Stomach smooth muscle (tissue), 2 donors: Measurements from ENCODE around the gene ARMC2.
"Not testable (repeated sequence)": the region's sequence is repeated elsewhere in the genome, so short reads cannot be mapped to it uniquely, and the experiment has no call there.

Source experiments
- H3K27ac ChIP-seq: one replicate; pipeline ENCODE4 v1.7.0; 2013; ENCODE audit warnings: mild to moderate bottlenecking, low read length, inconsistent platforms
- H3K27me3 ChIP-seq, 2 donors: one replicate each; pipeline ENCODE4 v1.7.0; 2013; ENCODE audit warnings: low read length in 2 of 2; ENCODE audit not compliant: insufficient read depth in 2 of 2, control insufficient read depth in 1 of 2
- H3K36me3 ChIP-seq, 2 donors: one replicate each; pipeline ENCODE4 v1.7.0; 2013; ENCODE audit warnings: low read length in 2 of 2; ENCODE audit not compliant: control insufficient read depth in 2 of 2, insufficient read depth in 2 of 2
- H3K4me1 ChIP-seq: one replicate; pipeline ENCODE4 v1.7.0; 2013; ENCODE audit warnings: low read length; ENCODE audit not compliant: control insufficient read depth, insufficient read depth
- H3K4me3 ChIP-seq, 2 donors: one replicate each; pipeline ENCODE4 v1.7.0; 2013; ENCODE audit warnings: low read length in 2 of 2
- H3K9ac ChIP-seq, 2 donors: one replicate each; pipeline ENCODE4 v1.7.0; 2013; ENCODE audit warnings: low read length in 2 of 2, mild to moderate bottlenecking in 1 of 2
- H3K9me3 ChIP-seq, 2 donors: one replicate each; pipeline ENCODE4 v1.7.0; 2013; ENCODE audit warnings: low read length in 2 of 2; ENCODE audit not compliant: control insufficient read depth in 2 of 2
- donor health status: healthy.
- donor health status: Pancreatic carcinoma.

The ARMC2 gene

DNA sequence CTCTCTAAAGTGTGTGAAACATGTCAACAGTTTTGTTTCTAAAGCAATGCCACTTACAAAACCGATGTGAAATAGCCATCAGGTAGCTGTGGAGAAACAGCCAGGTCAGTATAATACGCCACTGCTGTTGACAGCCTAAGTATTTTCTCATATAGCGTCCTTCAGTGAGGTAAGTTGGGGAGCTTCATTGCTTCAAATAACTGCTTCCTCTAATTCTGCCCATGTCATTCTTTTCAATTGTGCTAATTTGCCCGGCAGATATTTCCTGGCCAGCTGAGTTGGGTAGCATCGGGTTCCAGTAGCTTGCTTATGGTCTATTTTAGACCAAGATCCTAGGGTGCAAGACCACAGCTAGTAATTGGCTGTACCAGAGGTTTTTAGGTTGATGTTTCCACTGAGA lies 2.1 kb upstream of the ARMC2 start:
- Histone ChIP-seq H3K9me3 (no peaks in the 10 kb centered on the region), H3K27ac (no peak overlapping the region), H3K9ac (no peak overlapping the region), H3K4me1 (peaks cover 9% of the 10 kb centered on the region), H3K36me3 (no peaks in the 10 kb centered on the region), H3K4me3 (no peak overlapping the region), H3K27me3 (no peaks in the 10 kb centered on the region)

DNA sequence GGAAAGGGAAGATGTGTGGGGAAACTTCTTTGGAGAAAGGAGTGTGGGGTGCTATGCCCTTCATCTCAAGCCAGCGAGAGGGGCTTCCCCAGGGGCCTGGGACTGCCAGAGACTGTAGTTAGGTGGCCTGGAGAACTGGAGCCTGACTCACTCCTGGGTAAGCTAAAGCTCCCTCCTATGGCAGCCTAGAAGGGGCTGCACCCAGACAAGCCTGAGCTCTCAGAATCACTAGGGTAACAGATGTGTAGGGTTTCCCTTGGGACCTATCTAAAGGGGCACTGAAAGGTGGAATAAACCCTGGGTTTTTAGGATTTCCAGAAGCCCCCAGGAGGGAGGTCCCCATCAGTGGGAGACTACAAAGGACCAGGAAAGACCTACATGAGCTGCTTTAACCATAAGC lies 1.6 kb upstream of the ARMC2 start:
- Histone ChIP-seq H3K9me3 (no peaks in the 10 kb centered on the region), H3K4me1 (peaks cover 9% of the 10 kb centered on the region), H3K36me3 (no peaks in the 10 kb centered on the region), H3K9ac (no peak overlapping the region), H3K27me3 (no peaks in the 10 kb centered on the region), H3K4me3 (no peak overlapping the region), H3K27ac (no peak overlapping the region)

DNA sequence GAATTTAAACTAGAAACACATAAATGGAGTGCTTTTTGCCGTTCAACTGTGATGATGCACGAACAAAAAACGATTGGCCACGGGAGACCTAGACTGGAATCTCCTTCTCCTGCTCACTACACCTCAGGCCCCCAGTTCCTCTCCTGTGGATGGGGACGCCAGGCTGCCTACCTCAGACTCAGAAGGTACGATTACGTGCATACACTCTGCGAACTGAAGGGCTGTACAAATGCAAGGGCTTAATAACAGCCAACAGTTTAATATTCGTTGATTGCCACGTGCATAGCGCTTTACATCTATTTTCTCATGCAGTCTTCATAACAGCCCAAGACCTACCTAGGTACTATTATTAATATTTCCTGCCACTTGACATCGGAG lies 495 bp upstream of the ARMC2 start:
- Histone ChIP-seq H3K27me3 (no peaks in the 10 kb centered on the region), H3K9me3 (no peaks in the 10 kb centered on the region), H3K36me3 (no peaks in the 10 kb centered on the region), H3K4me3 (peak overlapping the region; percentile 76 to 87), H3K9ac (peak overlapping the region; percentile 70 to 80), H3K4me1 (peaks cover 9% of the 10 kb centered on the region), H3K27ac (peak overlapping the region; percentile 62)

DNA sequence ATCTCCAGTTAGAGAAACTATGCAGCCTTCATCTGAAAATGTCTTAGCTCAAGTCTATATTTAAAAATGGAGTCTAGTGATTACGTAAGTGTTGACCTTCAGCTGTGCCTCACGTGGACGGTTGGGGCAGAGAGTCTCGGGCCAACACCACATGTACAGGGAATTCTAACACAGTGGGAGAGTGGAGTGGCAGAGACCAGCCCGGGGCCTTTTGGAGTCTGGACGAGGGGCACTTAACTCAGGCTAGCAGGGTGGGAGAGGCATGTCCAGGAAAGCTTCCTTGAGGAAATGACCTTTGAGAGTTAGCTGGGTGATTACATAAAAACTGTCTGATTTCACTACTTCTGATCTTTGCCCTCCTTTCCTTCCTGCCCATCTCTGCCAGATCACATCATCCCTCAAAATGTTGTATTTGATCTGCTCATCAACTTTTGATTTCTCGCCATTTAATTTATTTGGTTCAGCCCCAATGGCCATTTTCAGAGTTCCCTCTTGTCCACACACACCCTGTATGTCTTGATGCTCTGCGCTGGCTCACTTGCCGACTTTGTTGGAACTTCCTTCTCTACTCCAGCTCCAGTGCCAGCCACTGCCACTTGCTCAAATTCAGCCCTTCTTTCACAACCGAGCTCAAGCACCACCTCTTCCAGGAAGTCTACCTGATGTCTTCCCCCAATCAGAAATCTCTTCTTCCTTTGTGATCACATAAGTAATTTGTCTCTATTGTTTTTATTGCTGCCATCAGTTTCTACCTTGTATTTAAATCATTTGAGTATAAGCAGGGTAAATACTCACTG lies 2.6 kb downstream of the ARMC2 start:
- Histone ChIP-seq H3K4me1 (peaks cover 9% of the 10 kb centered on the region), H3K4me3 (no peak overlapping the region), H3K27ac (peak overlapping the region; percentile 70), H3K9ac (no peak overlapping the region), H3K36me3 (peaks cover 3 to 6% of the 10 kb centered on the region in 2 donors), H3K27me3 (no peaks in the 10 kb centered on the region), H3K9me3 (no peaks in the 10 kb centered on the region)

DNA sequence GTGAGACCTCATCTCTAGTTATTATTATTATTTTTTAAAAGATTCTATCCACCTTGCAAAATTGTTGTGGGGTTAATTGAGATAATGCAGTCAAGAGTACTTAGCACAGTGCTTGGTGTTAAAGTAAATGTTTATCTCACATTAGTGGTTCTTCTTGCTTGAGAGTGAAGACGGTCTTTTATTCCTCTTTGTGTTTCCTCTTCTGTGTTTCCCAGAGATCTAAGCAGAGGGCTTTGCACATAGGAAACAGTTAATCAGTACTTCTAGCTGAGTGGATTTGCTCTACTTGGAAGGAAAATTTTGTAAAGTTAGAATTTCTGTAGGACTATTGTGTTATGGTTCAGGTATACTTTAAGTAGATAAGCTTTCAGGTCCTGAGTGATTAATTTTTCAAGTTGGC lies 3.5 kb downstream of the ARMC2 start:
- Histone ChIP-seq H3K36me3 (peaks cover 10 to 12% of the 10 kb centered on the region in 2 donors), H3K4me3 (no peak overlapping the region), H3K27ac (no peak overlapping the region), H3K9ac (no peak overlapping the region), H3K4me1 (peaks cover 9% of the 10 kb centered on the region), H3K9me3 (no peaks in the 10 kb centered on the region), H3K27me3 (no peaks in the 10 kb centered on the region)

DNA sequence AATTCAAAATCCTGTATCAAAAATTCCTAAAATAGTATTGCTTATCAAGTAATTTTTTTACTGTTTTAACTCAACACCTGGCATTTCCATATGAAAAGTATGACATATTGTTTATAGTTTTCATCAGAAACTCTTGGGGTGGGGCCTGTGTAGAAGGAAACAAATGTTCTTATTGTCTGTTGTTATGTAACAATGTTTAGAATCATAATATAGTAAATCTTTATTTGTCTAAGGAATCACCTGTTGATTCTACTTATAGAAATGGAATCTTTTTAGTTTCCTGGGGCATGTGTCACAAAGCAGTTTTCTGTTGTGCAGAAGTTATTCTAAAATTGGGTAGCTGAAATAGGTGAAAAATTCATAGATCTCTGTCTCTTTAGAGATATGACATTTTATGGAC lies 4.9 kb downstream of the ARMC2 start:
- Histone ChIP-seq H3K4me3 (no peak overlapping the region), H3K36me3 (peaks cover 17 to 19% of the 10 kb centered on the region in 2 donors), H3K27ac (no peak overlapping the region), H3K9ac (no peak overlapping the region), H3K27me3 (no peaks in the 10 kb centered on the region), H3K4me1 (peaks cover 6% of the 10 kb centered on the region), H3K9me3 (no peaks in the 10 kb centered on the region)

DNA sequence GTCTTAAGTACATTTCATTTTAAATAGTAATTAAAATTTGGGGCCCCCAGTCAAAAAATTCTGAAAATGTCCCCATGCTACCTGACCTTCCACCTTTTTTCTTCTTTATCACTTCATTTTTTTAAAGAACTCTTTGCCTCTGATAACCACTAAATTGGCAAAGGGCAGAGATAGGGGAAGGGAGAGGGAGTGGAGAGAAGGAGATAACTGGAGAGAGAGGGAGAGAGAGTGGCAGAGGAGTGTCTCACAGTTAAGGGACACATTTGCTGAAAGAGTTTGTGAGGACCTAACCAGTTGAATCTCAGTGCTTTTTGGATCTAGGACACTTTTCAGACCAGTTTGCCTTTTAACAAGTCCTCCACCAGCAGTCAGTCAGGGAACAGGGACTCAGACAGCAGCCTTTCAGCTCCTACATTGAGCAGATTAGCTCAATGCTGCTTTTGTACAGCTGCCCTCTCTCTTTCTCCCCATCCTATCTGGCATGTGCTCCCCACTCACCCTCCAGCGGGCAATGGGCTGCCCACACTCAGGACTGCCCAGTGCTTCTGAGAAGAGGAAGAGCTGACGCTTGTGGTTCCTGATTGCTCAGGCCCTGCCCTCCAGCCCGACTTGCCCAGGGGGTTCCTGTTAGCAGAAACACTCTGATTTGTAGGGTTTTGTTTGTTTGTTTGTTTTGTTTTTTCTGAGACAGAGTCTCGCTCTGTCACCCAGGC lies 14.4 kb downstream of the ARMC2 start:
- Histone ChIP-seq H3K27me3 (no peaks in the 10 kb centered on the region), H3K9me3 (no peaks in the 10 kb centered on the region), H3K27ac (no peak overlapping the region), H3K9ac (no peak overlapping the region), H3K4me1 (no peaks in the 10 kb centered on the region), H3K36me3 (peaks cover 11 to 14% of the 10 kb centered on the region in 2 donors), H3K4me3 (no peak overlapping the region)

DNA sequence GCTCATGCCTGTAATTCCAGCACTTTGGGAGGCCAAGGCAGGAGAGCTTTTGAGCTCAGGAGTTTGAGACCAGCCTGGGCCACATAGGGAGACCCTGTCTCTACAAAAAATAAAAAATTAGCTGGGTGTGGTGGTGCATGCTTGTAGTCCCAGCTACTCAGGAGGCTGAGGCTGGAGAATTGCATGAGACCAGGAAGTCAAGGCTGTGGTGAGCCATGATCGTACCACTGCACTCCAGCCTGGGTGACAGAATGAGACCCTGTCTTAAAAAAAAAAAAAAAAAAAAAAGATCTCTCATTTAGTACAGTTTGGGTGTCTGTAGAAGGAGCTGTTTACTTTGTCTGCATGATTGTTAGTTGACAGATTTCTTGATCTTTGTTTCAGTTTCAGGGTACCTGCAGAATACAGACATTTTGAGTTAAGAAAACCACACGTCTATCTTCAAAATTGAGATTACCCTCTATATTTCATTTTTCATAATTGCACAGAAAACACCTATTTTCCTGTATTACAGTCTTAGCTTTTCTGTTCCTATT lies 17.6 kb downstream of the ARMC2 start:
- H3K36me3 ChIP-seq, H3K4me1 ChIP-seq, H3K9ac ChIP-seq, H3K4me3 ChIP-seq, H3K27me3 ChIP-seq, H3K9me3 ChIP-seq: not testable (repeated sequence)
- peak overlapping the region; percentile 7 for H3K27ac ChIP-seq

DNA sequence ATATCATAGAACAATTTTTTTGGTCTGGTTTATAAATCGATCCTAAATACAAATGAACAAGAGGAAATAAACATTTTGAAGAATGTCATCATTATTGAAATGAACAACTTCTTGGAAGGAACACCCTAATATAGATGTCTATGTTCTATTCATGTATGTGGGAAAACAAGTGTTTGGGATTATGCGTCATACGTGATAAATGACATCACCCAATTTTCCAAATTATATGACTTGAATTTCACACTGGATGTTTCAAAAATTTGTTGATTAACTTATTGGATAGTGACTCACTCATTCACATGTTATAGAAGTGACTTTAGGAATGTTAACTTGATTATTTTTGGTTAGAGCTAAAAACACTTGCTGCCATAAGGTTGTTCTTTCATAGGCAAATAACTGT lies 18.6 kb downstream of the ARMC2 start:
- H3K4me3 ChIP-seq, result no peak overlapping the region
- H3K9me3 ChIP-seq, result no peaks in the 10 kb centered on the region
- no peaks in the 10 kb centered on the region for H3K27me3 ChIP-seq
- H3K36me3 ChIP-seq, result peaks cover 3 to 8% of the 10 kb centered on the region in 2 donors
- no peak overlapping the region for H3K27ac ChIP-seq
- H3K4me1 ChIP-seq, result no peaks in the 10 kb centered on the region
- no peak overlapping the region for H3K9ac ChIP-seq

DNA sequence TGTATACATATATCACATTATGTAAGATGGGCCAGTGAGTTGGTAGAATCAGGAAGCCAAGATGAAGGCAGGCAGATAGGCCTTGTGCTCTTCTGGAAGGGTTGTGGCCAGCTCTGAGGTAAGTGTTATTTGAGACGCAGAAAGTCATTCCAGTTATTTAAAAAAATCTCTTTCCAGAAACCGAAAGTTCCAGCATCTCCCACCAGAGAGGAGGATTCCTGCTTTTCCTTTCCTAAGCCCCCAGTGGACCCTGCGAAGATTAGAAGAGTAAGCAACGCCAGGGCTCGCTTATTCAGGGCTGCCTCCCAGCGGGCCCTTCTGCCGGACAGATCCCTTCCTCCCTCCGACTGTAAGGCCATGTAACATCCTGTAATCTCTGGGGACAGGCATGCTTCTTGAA lies 20.4 kb downstream of the ARMC2 start:
- peaks cover 3 to 6% of the 10 kb centered on the region in 2 donors for H3K36me3 ChIP-seq
- H3K27me3 ChIP-seq, result no peaks in the 10 kb centered on the region
- no peaks in the 10 kb centered on the region for H3K4me1 ChIP-seq
- no peaks in the 10 kb centered on the region for H3K9me3 ChIP-seq
- H3K27ac ChIP-seq, result no peak overlapping the region
- no peak overlapping the region for H3K4me3 ChIP-seq
- no peak overlapping the region for H3K9ac ChIP-seq

DNA sequence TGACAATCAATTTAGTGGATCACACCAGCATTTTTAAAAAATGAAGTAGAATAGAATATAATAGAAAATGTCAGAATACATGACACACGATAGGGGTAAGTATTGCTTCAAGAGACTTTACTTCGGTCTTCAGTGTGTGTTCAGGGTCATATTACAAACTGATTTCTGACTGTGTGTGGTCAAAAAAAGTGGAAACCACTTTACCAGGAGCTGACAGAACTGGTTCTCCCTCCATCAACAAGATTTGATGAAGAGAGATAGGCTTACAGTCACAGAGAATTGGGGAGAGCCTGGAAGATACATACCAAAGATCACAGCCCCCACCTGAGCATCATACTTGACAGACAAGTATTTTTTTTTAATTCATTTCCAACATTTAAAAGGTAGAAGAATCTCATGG lies 21.7 kb downstream of the ARMC2 start:
- Histone ChIP-seq H3K27ac (no peak overlapping the region), H3K9me3 (no peaks in the 10 kb centered on the region), H3K27me3 (no peaks in the 10 kb centered on the region), H3K4me1 (no peaks in the 10 kb centered on the region), H3K9ac (no peak overlapping the region), H3K4me3 (no peak overlapping the region), H3K36me3 (peaks cover 3 to 6% of the 10 kb centered on the region in 2 donors)
